Stimulated activated CD4-positive, alpha-beta T cell treated with anti-CD3 and anti-CD28 coated beads, Interleukin-4, amount 100 ng/mL, for 4 hours (primary cell): ENCODE results near the gene ZC3HAV1.
"Not testable (repeated sequence)": the region's sequence is repeated elsewhere in the genome, so short reads cannot be mapped to it uniquely, and the experiment has no call there.

ENCODE experiments used
- DNase-seq, 2 experiments: peaks; one replicate each; pipeline ENCODE4 v3.0.0-alpha.2; 2020

Gene ZC3HAV1

DNA sequence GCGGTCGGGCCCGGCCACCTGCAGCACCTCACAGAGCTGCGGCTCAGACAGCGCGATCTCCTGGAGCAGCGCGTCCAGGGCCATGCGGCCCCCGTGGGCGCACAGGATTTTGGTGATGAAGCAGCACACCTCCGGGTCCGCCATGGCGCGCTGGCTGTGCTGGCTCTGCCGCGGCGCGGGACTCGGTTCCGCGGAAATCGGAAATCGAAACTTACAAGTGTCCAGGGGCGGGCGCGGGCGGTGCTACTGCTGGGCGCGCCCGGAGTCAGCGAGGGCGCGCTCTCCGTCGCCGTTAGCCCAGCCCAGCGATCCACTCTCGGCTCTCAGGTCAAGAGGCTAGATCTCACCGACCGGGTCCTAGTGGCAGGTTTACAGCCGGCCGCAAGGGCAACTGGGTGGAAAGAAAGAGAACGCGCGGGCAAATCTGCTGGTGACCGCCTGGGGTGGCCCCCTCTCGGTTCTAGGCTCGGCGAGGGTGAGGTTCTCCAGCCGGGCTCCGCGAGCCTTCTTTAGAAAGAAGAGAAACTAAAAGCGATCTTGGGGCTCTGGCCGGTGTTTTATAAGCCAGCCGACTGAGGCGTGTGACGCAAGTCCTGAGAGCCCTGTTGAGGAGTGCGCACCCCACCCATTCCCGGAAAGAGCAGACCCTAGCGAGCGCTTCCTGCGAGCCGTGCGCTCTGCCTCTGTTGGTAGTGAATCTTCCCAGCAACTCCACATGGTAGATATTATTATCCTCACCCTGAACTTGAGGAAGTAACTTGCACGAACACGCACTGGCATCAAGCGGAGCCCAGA, at the start of gene ZC3HAV1:
TSS of gene ZC3HAV1 (minus strand) at position 533 of the 795 bp plus-strand sequence. CDS start at position 144, 389 bp downstream.
- peak; percentile 76 to 92 for DNase-seq

- DNase-seq = no peak
Observed at GRCh38 chr7:139153832-139154231, 44.3 kb upstream of the ZC3HAV1 start.

DNA sequence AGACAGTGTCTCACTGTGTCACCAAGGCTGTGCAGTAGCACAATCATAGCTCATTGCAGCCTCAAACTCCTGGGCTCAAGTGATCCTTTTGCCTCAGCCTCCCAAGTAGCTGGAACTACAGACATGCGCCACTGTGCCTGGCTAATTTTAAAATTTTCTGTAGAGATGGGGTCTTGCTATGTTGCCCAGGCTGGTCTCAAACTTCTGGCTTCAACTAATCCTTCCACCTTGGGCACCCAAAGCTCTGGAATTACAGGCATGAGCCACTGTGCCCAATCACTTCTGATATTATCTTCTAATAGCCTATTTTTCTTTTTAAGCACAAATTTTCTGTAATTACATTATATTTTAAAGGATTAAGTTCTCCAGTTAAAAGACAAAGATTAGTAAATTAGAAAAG, 42.6 kb upstream of the ZC3HAV1 start:
- DNase-seq = no peak

- DNase-seq = no peak
Observed at GRCh38 chr7:139139150-139139549, 29.6 kb upstream of the ZC3HAV1 start.

DNA sequence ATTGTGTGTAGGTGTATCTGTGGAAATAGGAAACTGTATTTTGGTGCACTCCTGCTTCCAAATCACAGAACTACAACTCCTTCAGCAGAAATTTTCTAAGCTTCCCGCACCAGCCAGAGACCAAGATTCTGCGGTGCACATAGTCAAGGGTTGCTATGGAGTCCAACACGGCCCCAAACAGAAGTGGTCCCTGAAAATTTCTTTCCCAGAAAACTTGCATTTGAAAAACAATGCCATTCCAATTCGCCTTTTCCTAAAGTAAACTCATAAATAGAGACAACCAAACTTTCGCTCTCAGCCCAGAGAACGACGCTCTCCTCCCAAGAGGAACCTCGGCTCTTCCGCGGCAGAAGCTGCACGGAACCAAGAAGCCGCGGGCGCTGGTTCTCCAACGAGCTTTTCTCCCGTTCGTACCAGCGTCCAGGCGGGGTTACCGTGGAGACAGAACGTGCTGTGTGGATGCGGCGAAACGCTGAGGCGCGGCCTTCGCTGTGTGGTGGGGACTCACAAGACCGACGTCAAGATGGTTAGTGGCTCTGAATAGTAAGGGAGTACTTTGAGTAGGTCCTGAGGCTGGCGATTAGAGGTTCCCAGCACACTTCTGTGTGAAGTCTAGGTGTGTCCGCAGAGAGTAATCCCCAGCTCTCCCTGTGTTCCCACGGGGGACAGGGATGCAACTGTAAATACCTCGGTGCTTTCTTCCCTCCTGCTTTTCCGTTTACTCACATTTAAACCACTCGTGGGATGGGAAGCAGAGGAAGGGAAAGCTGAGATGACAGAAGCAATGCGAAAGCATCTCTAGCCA, 24.0 kb upstream of the ZC3HAV1 start:
- peak; percentile 81 to 83 for DNase-seq

DNA sequence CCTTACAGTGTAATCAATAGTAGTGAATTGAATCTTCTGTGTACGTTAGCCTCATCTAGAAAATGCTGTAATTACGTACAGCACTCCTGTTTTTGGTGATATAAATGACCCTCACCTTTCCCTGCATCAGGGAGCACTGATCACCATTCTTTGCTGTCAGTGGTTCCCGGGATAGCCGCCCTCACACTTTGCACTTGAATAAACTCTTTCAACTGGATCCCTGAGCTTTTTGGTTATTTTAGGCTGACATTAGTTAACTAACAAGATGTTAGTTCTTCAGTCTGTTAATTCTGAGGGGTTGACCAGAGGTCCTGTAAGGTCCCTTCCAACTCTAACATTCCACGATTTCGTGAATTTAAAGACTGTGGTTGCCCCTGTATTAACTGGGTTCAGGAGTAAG, 23.4 kb upstream of the ZC3HAV1 start:
- DNase-seq = no peak

GRCh38 chr7:139131601-139132041, 22.1 kb upstream of the ZC3HAV1 start:
- no peak for DNase-seq

DNA sequence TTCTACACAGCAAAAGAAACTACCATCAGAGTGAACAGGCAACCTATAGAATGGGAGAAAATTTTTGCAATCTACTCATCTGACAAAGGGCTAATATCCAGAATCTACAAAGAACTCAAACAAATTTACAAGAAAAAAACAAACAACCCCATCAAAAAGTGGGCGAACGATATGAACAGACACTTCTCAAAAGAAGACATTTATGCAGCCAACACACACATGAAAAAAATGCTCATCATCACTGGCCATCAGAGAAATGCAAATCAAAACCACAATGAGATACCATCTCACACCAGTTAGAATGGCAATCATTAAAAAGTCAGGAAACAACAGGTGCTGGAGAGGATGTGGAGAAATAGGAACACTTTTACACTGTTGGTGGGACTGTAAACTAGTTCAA, 20.3 kb upstream of the ZC3HAV1 start:
- DNase-seq = not testable (repeated sequence)

GRCh38 chr7:139127648-139128047, 18.1 kb upstream of the ZC3HAV1 start:
- DNase-seq = no peak

- DNase-seq = no peak
Observed at GRCh38 chr7:139125657-139126056, 16.1 kb upstream of the ZC3HAV1 start.

DNA sequence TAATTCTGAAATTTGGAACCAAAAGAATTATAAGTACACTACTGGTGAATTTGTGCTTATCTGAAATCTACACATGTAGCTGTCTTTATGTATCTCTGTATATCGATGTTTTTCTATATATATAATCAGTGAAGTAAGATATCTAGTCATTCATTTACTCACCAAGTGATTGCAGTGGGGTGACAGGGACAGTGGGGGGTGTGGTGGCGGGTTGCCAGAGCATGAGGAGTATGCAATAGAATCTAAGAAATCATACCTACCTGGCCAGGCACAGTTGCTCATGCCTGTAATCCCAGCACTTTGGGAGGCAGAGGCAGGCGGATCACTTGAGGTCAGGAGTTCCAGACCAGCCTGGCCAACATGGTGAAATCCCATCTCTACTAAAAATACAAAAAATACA, 15.5 kb upstream of the ZC3HAV1 start:
- DNase-seq = not testable (repeated sequence)

DNA sequence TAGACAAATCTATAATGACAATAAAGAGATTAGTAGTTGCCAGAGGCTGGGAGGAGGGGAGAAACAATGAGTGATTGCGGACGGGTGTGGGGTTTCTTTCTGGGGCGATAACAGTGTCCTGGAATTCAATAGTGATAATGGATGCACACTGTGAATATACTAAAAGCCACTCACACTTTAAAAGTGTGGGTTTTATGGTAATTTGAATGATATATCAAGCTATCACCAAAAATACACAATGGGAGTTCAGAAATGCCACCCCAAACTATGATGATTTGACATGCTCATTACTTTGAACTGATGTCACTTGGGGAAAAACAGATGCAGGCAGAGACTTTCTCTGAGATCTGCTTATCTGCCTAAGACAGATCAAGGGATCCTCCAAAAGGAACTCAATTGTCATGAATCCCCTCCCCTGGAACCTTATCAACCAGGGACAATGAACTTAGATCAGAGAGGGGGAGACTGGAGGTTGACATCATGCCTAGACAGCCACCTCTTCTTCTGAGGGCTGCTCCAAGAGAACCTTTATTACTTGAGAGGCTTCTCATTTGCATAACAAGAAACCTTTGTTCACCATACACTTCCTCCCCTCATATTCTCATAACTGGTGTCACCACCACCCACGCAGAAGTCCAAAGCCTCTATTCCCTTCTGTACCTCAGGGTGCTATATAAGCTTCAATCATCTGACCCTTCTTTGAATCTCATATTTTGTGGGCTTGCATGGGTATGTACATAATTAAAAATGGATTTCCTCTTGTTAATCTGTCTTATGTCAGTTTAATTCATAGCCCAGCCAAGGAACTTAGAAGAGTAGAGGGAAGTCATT, 14.8 kb upstream of the ZC3HAV1 start:
- DNase-seq = no peak

DNA sequence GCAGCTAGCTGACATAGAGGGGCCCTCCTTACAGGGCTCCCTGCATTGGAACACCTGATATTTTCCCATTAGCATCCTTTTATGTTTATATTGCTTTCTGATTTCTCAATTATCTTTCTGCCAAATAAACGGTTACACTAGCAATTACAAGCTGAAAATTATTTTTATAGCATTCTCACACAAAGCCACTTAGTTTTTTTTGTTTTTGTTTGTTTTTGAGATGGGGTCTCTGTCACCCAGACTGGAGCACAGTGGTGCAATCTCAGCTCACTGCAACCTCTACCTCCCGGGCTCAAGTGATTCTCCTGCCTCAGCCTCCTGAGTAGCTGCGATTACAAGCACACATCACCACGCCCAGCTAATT, 9.9 kb upstream of the ZC3HAV1 start:
- no peak for DNase-seq

DNA sequence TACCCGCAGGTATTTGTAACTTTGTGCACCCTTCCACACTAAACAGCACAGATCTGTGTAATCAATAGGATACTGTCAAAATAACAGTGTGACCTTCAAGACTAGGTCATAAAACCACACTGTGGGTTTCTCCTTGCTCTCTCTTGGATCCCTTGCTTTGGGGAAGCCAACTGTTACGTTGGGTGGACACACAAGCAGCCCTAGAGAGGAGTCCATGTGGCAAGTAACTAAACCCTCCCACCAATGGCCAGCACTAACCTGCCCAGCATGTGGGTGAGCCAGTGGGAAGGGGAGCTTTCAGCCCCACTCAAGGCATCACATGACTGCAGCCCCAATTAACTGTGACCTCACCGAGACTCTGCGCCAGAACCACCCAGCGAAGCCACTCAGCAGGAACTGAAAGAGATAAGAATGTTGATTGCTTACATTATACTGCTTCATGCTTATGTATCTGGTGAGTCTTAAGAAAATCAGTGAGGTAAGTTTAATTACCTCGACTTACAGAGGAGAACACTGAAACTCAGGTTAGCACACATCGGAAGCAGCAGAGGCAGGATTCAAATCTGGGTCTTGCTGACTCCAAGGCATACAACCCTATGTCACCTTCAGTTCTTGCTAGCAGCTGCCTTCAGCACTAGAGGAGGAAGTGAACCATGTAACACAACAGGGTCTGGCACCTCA, 9.4 kb upstream of the ZC3HAV1 start:
- no peak for DNase-seq

GRCh38 chr7:139118234-139118804, 8.8 kb upstream of the ZC3HAV1 start:
- DNase-seq = peak in 1 of 2 experiments; percentile 38

GRCh38 chr7:139117599-139118233, 8.2 kb upstream of the ZC3HAV1 start:
- no peak for DNase-seq

GRCh38 chr7:139116999-139117398, 7.5 kb upstream of the ZC3HAV1 start:
- DNase-seq = no peak

- DNase-seq = no peak
Observed at GRCh38 chr7:139115104-139115503, 5.6 kb upstream of the ZC3HAV1 start.

DNA sequence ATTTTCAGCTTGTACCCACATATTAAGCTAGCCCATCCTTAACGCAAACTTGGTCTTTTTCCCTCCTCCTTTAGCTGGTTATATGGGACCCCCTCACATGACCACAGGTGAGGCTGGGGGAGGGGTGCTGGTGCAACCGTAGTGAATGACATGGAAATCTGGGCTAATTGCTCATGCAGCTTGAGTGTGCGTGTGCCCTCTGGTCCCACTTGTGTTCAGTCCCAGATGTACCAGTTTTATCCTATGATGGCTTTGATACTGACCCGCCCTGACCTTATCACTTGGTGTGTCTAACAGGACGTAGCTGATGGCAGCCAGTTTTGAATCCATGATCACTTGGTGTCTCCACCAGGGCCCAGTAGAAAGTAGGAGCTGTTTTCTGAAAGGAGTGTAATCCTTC, 5.1 kb upstream of the ZC3HAV1 start:
- DNase-seq = no peak

DNA sequence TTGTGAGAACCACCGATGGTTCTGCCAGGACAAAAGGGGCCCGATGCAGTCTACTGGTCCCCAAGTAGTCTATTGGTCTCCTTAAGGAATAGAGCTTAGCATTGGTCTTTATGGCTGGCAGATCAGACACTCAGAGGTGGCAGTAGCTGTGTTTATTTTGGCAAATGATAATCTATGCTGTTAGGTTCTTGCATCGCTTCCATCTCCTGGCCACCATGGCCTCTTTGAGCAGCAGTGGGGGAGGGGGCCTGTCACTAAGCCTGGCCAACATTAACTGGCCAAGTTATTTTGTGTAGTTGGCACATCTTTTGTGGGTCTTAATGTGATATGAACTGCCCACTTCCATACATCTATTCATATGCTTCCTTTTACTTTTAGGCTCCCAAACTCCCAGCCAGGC, 4.5 kb upstream of the ZC3HAV1 start:
- no peak for DNase-seq

DNA sequence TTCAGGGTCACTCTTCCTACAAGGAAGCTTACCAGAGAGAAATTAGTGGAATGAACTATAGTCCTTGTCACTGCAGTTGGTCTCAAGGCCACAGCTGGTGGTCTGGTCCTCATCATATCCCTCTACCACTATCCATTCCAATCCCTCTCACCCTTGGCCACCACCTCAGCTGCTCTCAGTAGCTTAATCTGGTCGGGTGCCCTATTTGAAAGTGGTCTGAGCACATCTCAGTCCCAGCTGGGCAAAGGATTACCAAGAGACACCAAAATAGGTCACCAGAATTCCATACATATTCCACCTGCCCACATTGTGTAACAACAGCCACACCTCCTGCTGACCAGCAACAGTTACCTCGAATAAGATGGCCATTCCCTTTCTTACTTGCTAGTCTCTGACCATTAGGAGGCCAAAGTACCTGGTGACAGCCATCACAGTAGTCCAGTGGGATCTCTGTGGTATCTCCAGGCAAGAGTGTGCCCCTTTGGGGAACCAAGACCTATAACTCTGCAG, 3.3 kb upstream of the ZC3HAV1 start:
- no peak for DNase-seq

GRCh38 chr7:139112316-139112715, 2.8 kb upstream of the ZC3HAV1 start:
- no peak for DNase-seq
